B cell (primary cell): Measurements from ENCODE around the gene NRP1. TPM values are rescaled to one million over a fixed set of nuclear protein-coding genes. Genes with fewer than 3 reads are reported as not detected.

Source experiments
- ATAC-seq: fragments of 200-7000 bp; cut with Tn5 transposase; one replicate; pipeline ENCODE4 v1.10.0; 2021; ENCODE audit warnings: low read depth, mild to moderate bottlenecking, moderate number of reproducible peaks, moderate library complexity
- CTCF ChIA-PET: fragments of 350-600 bp; sonication (Branson Sonifier 250); formaldehyde crosslinking; loops from one replicate; lab custom pipeline; 2021; ENCODE audit warnings: antibody characterized with exemption, inconsistent platforms; lab: Charles Lee
- POLR2A ChIA-PET: fragments of 350-600 bp; sonication (Branson Sonifier 250); formaldehyde crosslinking; loops from one replicate; lab custom pipeline; 2021; ENCODE audit warnings: antibody characterized with exemption; lab: Charles Lee
- DNase-seq: peaks from one replicate; pipeline ENCODE4 v3.0.0; 2013
- H2AFZ ChIP-seq: 2 replicates; pipeline ENCODE4 v1.6.1; 2012; ENCODE audit warnings: mild to moderate bottlenecking, low read depth, low read length; ENCODE audit not compliant: insufficient read depth, poor library complexity, severe bottlenecking
- H3K27ac ChIP-seq, 2 donors: 1 replicate in 1 of 2; 2 replicates in 1 of 2; pipeline ENCODE4 v1.5.1; 2012 to 2013; ENCODE audit warnings: low read length in 2 of 2, mild to moderate bottlenecking in 2 of 2, moderate library complexity in 1 of 2
- H3K27me3 ChIP-seq, 4 experiments: fragments of 200-600 bp in 1 of 4; sonication (generic) in 1 of 4; replicated peaks in 1 of 4; 1 replicate in 2 of 4; 2 replicates in 2 of 4; pipeline versions ENCODE4 v1.6.1 to v1.7.0; 2013 to 2016; ENCODE audit warnings: low read length in 3 of 4, mild to moderate bottlenecking in 2 of 4, mixed read lengths in 1 of 4, moderate library complexity in 1 of 4; ENCODE audit not compliant: insufficient read depth in 4 of 4, control insufficient read depth in 3 of 4; ENCODE audit errors: control extremely low read depth in 1 of 4
- H3K36me3 ChIP-seq, 2 experiments: replicated peaks in 1 of 2; 1 replicate in 1 of 2; 2 replicates in 1 of 2; pipeline versions ENCODE4 v1.6.1 to v1.7.1; 2013; ENCODE audit warnings: low read length in 1 of 2; ENCODE audit not compliant: insufficient read depth in 2 of 2, control insufficient read depth in 1 of 2; ENCODE audit errors: control extremely low read depth in 1 of 2, extremely low read depth in 1 of 2
- H3K4me1 ChIP-seq, 2 donors: fragments of 200-600 bp in 1 of 2; sonication (generic) in 1 of 2; 1 replicate in 1 of 2; 2 replicates in 1 of 2; pipeline versions ENCODE4 v1.5.1 to v1.6.1; 2013 to 2017; ENCODE audit warnings: low read length in 2 of 2; ENCODE audit not compliant: control insufficient read depth in 2 of 2, insufficient read depth in 2 of 2
- H3K4me2 ChIP-seq: replicated peaks from 2 replicates; pipeline ENCODE3; 2012; ENCODE audit warnings: mild to moderate bottlenecking, low read depth, low read length; ENCODE audit not compliant: poor library complexity, severe bottlenecking
- H3K4me3 ChIP-seq, 5 experiments: fragments of 200-600 bp in 1 of 5; sonication (generic) in 1 of 5; 1 replicate in 3 of 5; 2 replicates in 2 of 5; pipeline versions ENCODE4 v1.5.1 to v1.7.0; 2011 to 2016; ENCODE audit warnings: low read length in 4 of 5, mild to moderate bottlenecking in 4 of 5, low read depth in 2 of 5, control low read depth in 1 of 5, moderate library complexity in 1 of 5; ENCODE audit not compliant: insufficient read depth in 1 of 5; ENCODE audit errors: control extremely low read depth in 1 of 5, extremely low read depth in 1 of 5
- H3K79me2 ChIP-seq: fragments of 200-600 bp; sonication (generic); one replicate; pipeline ENCODE4 v1.6.0; 2016; ENCODE audit warnings: low read length; ENCODE audit not compliant: control insufficient read depth, insufficient read depth
- H3K9ac ChIP-seq: fragments of 200-600 bp; sonication (generic); 2 replicates; pipeline ENCODE4 v1.6.1; 2017; ENCODE audit warnings: mild to moderate bottlenecking, low read length, moderate library complexity
- H3K9me3 ChIP-seq, 3 donors: one replicate each; pipeline versions ENCODE4 v1.6.1 to v1.7.1; 2013; ENCODE audit warnings: low read length in 2 of 3; ENCODE audit not compliant: control insufficient read depth in 2 of 3, insufficient read depth in 1 of 3; ENCODE audit errors: control extremely low read depth in 1 of 3
- H4K20me1 ChIP-seq: 2 replicates; pipeline ENCODE4 v1.6.0; 2012; ENCODE audit warnings: mild to moderate bottlenecking, low read length; ENCODE audit not compliant: insufficient read depth, control insufficient read depth, poor library complexity, severe bottlenecking
- H3K27ac Mint-ChIP-seq: one replicate; pipeline ENCODE4 v1.8.0; 2021; ENCODE audit warnings: mixed read lengths
- H3K27me3 Mint-ChIP-seq: one replicate; pipeline ENCODE4 v1.8.0; 2021; ENCODE audit warnings: mixed read lengths
- H3K4me1 Mint-ChIP-seq: one replicate; pipeline ENCODE4 v1.8.0; 2021; ENCODE audit warnings: mixed read lengths
- H3K4me3 Mint-ChIP-seq: one replicate; pipeline ENCODE4 v1.8.0; 2021; ENCODE audit warnings: mixed read lengths
- H3K9me3 Mint-ChIP-seq: one replicate; pipeline ENCODE4 v1.8.0; 2022; ENCODE audit warnings: mixed read lengths; ENCODE audit not compliant: insufficient read depth
- CTCF ChIP-seq: fragments of 200-600 bp; IDR thresholded peaks from one replicate; pipeline ENCODE4 v1.8.0; 2022; ENCODE audit warnings: antibody characterized with exemption, mild to moderate bottlenecking
- EZH2 ChIP-seq: IDR thresholded peaks from 2 replicates; pipeline ENCODE4 v1.6.1; 2012; ENCODE audit warnings: borderline replicate concordance, low read depth, mild to moderate bottlenecking, moderate library complexity, low read length; ENCODE audit not compliant: insufficient read depth, poor library complexity, severe bottlenecking
- WGBS: methylation state at CpG from one replicate; pipeline ENCODE4 v1.1.5; 2013; ENCODE audit warnings: missing lambda C conversion rate; ENCODE audit not compliant: insufficient coverage; 5-methylcytosine and 5-hydroxymethylcytosine counted together
- intact Hi-C: fragments of 100-400 bp; cut with micrococcal nuclease; formaldehyde crosslinking; loops from one replicate; pipeline ENCODE4 v1.10.0; 2022
- polyA plus RNA-seq: library from polyadenylated mRNA; depleted of rRNA; stranded (reverse); fragments of >200 nt; gene quantifications from 2 replicates; pipeline ENCODE4 v1.2.3, GENCODE V29; 2012
- total RNA-seq, 2 donors: library from RNA; stranded (reverse); fragments of 120-200 nt in 1 of 2; gene quantifications; 1 replicate in 1 of 2; 2 replicates in 1 of 2; pipeline versions ENCODE4 v1.2.3 to v1.2.4, GENCODE V29; 2013 to 2022

The NRP1 gene
- total and polyA plus RNA-seq, 2 donors (not counting 1 experiment from before 2014, with no cell fraction given) = 0.34 TPM; not detected in 1

GRCh38 chr10:33382921-33383713 is 48.6 kb upstream of the NRP1 start:
- H3K27ac Mint-ChIP-seq = no peak overlapping the region
- POLR2A ChIA-PET = no interaction called here
- WGBS = no CpG with 5 or more reads among the region's 4 CpGs

More at GRCh38 chr10:33382921-33383713, 48.6 kb upstream of the NRP1 start:
- Histone ChIP-seq H4K20me1 (no peaks in the 10 kb centered on the region), H3K4me3 (no peak overlapping the region), H3K79me2 (no peaks in the 10 kb centered on the region), H3K4me2 (no peak overlapping the region), H2AFZ (no peak overlapping the region), H3K9me3 (no peaks in the 10 kb centered on the region), H3K36me3 (no peaks in the 10 kb centered on the region), H3K9ac (no peak overlapping the region), H3K4me1 (no peaks in the 10 kb centered on the region), H3K27ac (no peak overlapping the region), H3K27me3 (no peaks in the 10 kb centered on the region)
- Mint-ChIP-seq H3K4me1 (no peaks in the 10 kb centered on the region), H3K4me3 (no peak overlapping the region), H3K9me3 (no peaks in the 10 kb centered on the region), H3K27me3 (no peaks in the 10 kb centered on the region)
- CTCF ChIA-PET = no interaction called here
- DNase-seq (no peak), ATAC-seq (no peak)
- intact Hi-C loops = no loop called here
- TF ChIP-seq CTCF (no peak), EZH2 (no peak)
